OCI-LY7 (cell line): Measurements from ENCODE around the gene PLCXD3.

Source experiments
- CTCF ChIP-seq: fragments of 200-600 bp; sonication (generic); conservative IDR thresholded peaks from 2 replicates; pipeline ENCODE4 v1.5.1; 2014; ENCODE audit warnings: mild to moderate bottlenecking, antibody characterized with exemption, low read length, moderate library complexity, mixed read lengths
- EZH2phosphoT487 ChIP-seq: fragments of 200-600 bp; sonication (generic); IDR thresholded peaks from 2 replicates; pipeline ENCODE4 v1.6.1; 2018; ENCODE audit warnings: low read depth, borderline replicate concordance, mild to moderate bottlenecking, mixed run types, antibody characterized with exemption, low read length, moderate library complexity, mixed read lengths

GRCh38 chr5:41325074-41325473 lies 185.3 kb downstream of the PLCXD3 start:
- TF ChIP-seq EZH2phosphoT487, result no peak
- TF ChIP-seq CTCF, result no peak
